Fibroblast of the aortic adventitia (primary cell): ENCODE measurements around the gene PCDH15. TPM values are rescaled to one million over a fixed set of nuclear protein-coding genes. Genes with fewer than 3 reads are reported as not detected.

Experiments
- DNase-seq: peaks from one replicate; pipeline ENCODE4 v3.0.0-alpha.2; 2010; ENCODE audit warnings: low read depth
- H3K4me3 ChIP-seq: 2 replicates; pipeline ENCODE4 v1.5.1; 2011; ENCODE audit warnings: low read depth, mild to moderate bottlenecking, control low read depth, low read length, moderate library complexity
- total RNA-seq: library from RNA; depleted of rRNA; stranded (reverse); fragments of >200 nt; gene quantifications from 2 replicates; pipeline ENCODE4 v1.2.3, GENCODE V29; 2012; ENCODE audit warnings: low replicate concordance
- TF ChIP-seq, protein P1 (sequence below): IDR thresholded peaks from 2 replicates; pipeline ENCODE4 v1.5.1; 2011; ENCODE audit warnings: mild to moderate bottlenecking, low read length, control low read depth, inconsistent platforms; ENCODE audit not compliant: insufficient read depth

The PCDH15 gene
- total RNA-seq, 1 donor: 0.09 TPM

DNA sequence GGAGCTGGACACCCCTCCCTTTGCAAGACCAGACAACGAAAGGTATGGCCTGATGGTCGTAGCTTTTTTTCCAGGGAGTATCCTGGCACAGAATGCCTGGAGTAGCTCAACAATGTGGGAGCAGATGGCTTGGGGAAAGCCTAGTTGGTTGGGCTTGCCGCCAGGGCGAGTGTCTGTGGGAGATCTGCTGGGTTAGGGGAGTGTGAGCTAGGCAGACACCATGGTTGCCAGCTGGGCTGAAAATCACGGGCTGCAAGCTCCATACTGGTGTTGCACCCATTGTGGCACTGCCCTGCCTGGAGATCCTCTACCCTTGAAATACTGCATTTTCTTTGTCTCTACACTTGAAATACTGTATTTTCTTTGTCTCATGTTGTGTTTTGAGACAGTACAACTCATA is 538.3 kb downstream of the PCDH15 start:
- TF ChIP-seq, protein P1, sequence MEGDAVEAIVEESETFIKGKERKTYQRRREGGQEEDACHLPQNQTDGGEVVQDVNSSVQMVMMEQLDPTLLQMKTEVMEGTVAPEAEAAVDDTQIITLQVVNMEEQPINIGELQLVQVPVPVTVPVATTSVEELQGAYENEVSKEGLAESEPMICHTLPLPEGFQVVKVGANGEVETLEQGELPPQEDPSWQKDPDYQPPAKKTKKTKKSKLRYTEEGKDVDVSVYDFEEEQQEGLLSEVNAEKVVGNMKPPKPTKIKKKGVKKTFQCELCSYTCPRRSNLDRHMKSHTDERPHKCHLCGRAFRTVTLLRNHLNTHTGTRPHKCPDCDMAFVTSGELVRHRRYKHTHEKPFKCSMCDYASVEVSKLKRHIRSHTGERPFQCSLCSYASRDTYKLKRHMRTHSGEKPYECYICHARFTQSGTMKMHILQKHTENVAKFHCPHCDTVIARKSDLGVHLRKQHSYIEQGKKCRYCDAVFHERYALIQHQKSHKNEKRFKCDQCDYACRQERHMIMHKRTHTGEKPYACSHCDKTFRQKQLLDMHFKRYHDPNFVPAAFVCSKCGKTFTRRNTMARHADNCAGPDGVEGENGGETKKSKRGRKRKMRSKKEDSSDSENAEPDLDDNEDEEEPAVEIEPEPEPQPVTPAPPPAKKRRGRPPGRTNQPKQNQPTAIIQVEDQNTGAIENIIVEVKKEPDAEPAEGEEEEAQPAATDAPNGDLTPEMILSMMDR: no peak
- DNase-seq: no peak
- no peak overlapping the region for H3K4me3 ChIP-seq

DNA sequence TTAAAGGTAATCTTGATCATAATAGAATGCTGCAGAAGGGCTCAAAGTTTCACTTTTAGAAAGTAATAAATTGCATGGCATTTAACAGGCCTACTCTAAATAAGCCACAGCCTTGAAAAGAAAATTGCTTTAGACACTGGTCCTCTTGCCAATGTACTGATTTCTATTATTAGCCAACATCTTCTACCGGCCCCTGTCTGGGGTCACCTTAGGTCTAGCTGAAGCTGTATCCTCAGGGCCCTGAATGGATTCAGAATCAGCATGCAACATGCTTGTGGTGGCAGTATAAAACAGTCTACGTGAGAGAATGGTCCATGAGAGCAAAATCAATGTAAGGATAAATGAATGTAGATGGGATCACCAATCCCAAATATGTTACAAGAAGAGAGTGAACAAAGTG is 541.9 kb downstream of the PCDH15 start:
- H3K4me3 ChIP-seq: no peak overlapping the region
- TF ChIP-seq, protein P1: no peak
- no peak for DNase-seq

DNA sequence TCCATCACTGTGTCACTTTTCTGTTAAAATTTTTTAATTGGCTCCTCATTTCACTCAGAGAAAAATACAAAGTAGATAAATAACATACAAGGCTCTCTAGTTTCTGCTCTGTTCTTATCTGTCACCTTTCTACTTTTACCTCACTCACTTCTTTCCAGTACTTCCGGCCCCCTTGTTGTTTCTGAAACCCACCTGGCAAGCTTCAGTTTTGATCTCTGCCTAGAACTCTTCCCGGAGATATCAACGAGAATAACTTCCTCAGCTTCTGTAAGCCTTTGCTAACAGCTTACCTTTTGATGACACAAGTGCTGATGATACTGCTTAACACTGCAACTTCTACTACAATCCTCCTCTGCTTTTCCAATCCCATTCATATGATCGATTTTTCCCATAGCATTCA is 566.2 kb downstream of the PCDH15 start:
- DNase-seq: no peak
- TF ChIP-seq, protein P1: no peak

DNA sequence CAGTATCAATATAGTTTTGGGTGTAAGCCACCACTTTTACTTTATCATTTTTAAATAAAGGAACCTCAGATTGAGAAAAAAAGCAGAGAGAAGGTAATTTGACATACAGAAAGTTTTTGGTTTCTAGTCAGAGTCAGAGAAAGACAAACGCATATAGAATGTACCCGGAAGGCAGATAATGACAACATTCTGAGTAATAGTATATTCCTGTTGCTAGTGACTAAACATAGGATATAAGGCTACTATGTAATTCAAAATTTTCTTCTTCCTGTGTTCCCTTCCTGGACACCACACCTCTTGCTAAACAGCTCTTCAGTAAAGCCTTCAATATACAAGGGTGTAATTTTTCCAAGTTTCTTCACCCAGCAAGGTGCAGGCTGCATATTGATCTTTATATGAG is 597.6 kb downstream of the PCDH15 start:
- TF ChIP-seq, protein P1: no peak
- DNase-seq: no peak
- no peak overlapping the region for H3K4me3 ChIP-seq

More for the DNA sequence above, 566.2 kb downstream of the PCDH15 start:
- H3K4me3 ChIP-seq: no peak overlapping the region

DNA sequence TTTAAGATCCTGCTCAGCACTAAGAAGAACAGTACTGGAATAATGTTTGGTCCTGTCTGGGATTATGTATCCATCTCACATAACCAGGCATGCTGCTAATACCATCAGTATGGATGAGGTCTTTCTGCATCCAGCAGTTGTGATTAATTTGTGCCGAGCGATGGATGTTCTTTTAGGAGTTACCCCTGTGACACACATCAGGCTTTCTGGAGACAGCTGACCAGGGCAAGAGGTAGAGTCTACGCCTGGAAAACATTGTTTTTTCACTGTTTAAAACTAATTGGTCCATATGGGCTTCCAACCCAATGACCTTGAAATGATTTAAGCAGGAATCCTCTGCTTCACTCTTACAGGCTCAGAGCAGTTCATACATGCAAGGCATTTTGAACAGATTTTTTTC is 603.0 kb downstream of the PCDH15 start:
- DNase-seq: no peak
- TF ChIP-seq, protein P1: no peak

DNA sequence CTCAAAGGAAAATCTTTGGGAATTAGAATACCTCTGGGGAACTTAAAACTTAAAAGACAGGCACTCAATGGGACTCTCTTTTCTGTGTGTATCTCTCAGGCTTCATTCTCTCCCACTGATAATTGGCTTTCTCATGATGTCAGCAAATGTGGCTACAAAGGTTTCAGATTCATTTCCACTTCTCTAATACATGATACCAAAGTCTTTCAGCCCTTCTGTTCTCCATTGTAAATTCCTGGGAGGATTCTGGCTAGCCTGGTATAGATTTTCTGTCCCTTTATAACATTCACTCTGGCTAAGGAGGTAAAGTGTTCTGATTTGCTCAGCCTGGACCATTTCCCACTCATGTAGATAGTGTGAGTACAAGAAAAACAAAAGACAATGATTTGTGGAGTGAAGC is 606.2 kb downstream of the PCDH15 start:
- H3K4me3 ChIP-seq: no peak overlapping the region
- TF ChIP-seq, protein P1: no peak
- no peak for DNase-seq

More for the DNA sequence above, 603.0 kb downstream of the PCDH15 start:
- H3K4me3 ChIP-seq: no peak overlapping the region

DNA sequence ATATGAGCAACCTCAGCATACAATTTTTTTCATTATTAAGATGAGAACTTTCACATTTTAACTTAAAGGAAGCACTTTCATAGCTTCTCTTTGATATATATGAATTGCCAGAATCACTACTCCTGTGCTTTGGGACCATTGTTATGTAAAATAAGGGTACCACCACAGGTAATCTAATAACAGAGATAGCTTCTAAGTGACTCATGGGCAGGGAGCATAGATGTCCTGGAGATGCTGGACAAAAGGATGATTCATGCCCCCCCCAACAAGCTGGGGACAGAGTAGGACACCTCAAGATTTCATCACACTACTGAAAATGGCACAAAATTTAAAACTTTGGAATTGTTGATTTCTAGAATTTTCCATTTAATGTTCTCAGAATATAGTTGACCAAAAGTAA is 641.1 kb downstream of the PCDH15 start:
- no peak for DNase-seq
- TF ChIP-seq, protein P1: no peak
- H3K4me3 ChIP-seq: no peak overlapping the region
